ENCODE data around the gene FGGY.
A peak's percentile ranks its signal among the peaks of the same experiment; 100 is the strongest.

The FGGY gene

DNA sequence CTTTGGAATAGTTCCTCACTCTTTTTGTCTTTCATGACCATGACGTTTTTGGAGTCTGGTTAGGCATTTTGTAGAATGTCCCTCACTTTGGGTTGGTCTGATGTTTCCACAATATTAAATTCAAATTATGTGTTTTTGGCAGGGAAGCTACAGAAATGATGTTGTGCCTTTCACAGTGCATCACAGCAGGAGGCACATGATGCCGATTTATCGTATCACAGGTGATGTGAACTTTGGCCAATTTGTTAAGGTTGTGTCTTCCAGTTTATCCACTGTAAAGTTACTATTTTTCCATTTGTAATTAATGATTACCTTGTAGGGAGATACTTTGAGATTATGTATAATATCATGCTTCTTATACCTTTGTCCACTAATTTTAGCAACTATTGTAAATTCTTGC lies 114.3 kb downstream of the FGGY start:
- no peak overlapping the region for H3K4me3 ChIP-seq (ENCODE audit: control insufficient read depth, low read depth, low read length)
- TF ChIP-seq, protein P1, sequence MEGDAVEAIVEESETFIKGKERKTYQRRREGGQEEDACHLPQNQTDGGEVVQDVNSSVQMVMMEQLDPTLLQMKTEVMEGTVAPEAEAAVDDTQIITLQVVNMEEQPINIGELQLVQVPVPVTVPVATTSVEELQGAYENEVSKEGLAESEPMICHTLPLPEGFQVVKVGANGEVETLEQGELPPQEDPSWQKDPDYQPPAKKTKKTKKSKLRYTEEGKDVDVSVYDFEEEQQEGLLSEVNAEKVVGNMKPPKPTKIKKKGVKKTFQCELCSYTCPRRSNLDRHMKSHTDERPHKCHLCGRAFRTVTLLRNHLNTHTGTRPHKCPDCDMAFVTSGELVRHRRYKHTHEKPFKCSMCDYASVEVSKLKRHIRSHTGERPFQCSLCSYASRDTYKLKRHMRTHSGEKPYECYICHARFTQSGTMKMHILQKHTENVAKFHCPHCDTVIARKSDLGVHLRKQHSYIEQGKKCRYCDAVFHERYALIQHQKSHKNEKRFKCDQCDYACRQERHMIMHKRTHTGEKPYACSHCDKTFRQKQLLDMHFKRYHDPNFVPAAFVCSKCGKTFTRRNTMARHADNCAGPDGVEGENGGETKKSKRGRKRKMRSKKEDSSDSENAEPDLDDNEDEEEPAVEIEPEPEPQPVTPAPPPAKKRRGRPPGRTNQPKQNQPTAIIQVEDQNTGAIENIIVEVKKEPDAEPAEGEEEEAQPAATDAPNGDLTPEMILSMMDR (IDR thresholded peaks at IDR 0.05; ENCODE audit: control insufficient read depth, insufficient read depth, low read depth, low read length, missing control alignments): no peak
- no peak for DNase-seq (ENCODE audit: low read depth)

DNA sequence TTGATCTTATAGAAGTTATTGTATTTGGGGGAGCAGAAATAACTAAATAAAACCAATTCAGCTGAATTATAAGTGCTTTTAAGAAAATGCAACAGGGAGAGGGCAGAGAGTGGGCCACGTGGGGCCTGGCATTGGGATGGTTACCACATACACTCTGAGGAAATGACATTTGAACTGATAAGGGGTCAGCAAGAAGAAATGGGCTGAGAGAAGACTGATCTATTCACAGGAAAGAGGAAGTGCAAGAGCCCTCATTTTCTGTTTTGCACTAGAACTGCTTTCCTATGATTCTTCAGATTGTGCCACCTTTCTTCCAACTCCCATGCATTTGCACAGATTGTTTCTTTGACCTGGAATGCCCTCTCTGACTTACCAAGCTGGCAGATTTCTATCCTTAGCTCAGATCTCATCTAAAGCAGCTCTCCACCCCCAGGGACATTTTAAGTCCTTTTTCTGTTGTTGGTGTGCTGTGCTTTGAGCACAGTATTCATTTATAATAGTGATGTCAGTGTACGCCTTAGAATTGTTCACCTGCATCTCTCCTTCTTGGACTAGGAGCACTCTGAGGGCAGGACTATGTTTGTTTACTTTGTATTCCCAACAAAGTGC lies 115.9 kb downstream of the FGGY start:
- DNase-seq (ENCODE audit: low read depth): no peak
- H3K4me3 ChIP-seq (ENCODE audit: control insufficient read depth, low read depth, low read length): no peak overlapping the region
- TF ChIP-seq, protein P1 (IDR thresholded peaks at IDR 0.05; ENCODE audit: control insufficient read depth, insufficient read depth, low read depth, low read length, missing control alignments): no peak

DNA sequence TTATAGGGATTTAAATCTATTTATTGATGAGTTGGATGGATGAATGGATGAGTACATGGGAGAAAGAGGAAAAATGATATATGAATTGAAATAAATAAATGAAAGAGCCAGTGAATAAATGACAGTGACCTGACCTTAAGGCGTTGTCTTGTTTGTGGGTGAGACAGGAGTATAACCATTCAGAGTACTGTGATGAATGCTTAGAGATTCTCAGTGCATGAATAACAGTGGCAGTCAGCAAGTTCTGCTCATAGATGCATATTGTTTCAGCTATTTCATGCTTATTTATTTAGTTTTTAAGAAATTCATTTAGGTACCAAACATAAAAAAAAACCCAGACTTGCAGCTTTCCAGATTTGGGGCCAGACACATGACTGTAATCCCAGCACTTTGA lies 116.4 kb downstream of the FGGY start:
- no peak for DNase-seq (ENCODE audit: low read depth)
- no peak overlapping the region for H3K4me3 ChIP-seq (ENCODE audit: control insufficient read depth, low read depth, low read length)
- TF ChIP-seq, protein P1 (IDR thresholded peaks at IDR 0.05; ENCODE audit: control insufficient read depth, insufficient read depth, low read depth, low read length, missing control alignments): no peak

DNA sequence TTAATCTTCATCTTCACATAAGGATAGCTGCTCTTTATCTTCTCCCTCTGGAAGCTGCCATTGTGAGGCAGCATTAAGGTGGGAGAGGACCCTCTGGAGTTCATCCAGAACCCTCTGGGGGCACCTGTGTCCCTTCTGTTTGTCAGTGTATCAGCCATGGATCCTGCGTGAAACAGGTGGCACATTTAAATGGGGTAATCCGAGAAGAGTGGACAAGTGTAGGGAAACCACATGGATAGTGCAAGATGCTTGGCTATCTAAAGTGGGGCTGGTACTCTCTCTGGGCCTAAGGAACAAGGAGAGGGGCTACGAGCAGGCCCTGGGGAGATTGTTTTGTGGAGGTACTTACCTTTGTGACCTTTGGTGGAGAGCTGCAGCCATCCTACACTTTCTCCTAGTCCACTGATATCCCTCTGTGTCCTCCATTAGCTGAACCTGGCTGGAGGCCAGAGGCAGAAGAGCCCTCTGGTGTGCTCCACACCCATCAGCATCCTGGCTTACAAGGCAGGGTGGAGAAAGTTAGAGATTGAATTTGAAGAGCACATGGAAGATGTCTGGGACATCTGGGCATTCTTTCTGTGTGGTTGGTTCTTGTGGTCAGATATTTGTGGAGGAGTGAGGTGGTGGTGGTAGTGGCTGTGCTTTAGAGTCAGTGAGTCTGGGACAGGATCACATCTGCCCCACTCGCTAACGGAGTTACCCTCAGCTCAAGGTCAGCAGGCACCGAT lies 117.7 kb downstream of the FGGY start:
- no peak overlapping the region for H3K4me3 ChIP-seq (ENCODE audit: control insufficient read depth, low read depth, low read length)
- peak; percentile 38 for DNase-seq (ENCODE audit: low read depth)
- TF ChIP-seq, protein P1 (IDR thresholded peaks at IDR 0.05; ENCODE audit: control insufficient read depth, insufficient read depth, low read depth, low read length, missing control alignments): no peak

DNA sequence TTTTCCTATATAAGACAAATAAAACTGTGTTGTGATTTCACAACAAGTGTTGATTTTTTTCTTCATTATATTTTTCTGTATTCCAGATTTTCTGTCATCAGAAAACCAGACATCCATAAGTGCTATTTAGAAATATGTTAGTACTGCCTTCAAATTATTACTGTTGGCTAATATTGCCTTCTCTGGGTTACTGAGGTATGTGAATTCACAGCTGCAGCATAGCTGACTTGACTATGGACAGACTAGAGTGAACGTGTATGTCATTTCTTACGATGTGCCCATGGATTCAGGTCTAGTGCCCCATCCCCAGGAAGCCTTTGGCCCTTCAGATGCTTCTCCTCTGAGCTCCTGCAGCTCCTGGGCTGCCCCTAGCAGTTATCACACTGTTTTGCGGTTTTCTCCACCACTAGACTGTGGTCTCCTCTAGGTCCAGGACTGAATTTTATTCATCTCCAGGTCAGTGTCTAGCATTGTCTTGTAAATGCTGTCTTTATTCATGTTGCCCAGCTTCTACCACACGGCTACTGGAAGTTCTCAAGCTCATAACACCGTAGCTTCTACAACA lies 118.5 kb downstream of the FGGY start:
- TF ChIP-seq, protein P1 (IDR thresholded peaks at IDR 0.05; ENCODE audit: control insufficient read depth, insufficient read depth, low read depth, low read length, missing control alignments): no peak
- H3K4me3 ChIP-seq (ENCODE audit: control insufficient read depth, low read depth, low read length): no peak overlapping the region
- no peak for DNase-seq (ENCODE audit: low read depth)

DNA sequence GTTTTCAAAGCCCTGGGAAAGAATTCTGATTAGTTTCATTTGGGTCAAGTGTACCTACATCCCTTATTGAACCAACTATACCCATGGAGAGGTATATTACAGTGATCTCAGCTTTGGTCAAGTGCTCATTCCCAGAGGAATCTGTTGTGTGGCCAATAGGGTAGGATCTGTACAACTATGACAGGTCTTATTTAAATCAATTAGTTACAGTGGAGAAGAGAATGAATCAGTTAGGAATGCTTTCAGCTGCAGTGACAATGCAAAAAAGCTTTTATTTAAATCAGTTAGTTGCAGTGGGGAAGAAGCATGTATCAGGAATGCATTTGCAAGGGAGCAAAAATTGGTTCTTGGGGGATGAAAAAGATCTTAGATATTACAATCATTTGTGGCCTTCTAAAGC lies 119.0 kb downstream of the FGGY start:
- no peak for DNase-seq (ENCODE audit: low read depth)
- TF ChIP-seq, protein P1 (IDR thresholded peaks at IDR 0.05; ENCODE audit: control insufficient read depth, insufficient read depth, low read depth, low read length, missing control alignments): no peak
- no peak overlapping the region for H3K4me3 ChIP-seq (ENCODE audit: control insufficient read depth, low read depth, low read length)
